BLaER1 treated with 17β-estradiol and CSF1 and Interleukin-3, amounts not matched to agents 10 nM and 100 nM (cell line): Measurements from ENCODE around the gene GUCY1A2.
"Not testable (repeated sequence)": the region's sequence is repeated elsewhere in the genome, so short reads cannot be mapped to it uniquely, and the experiment has no call there.

ENCODE experiments used
- H3K27ac ChIP-seq, 11 experiments: shearing (Covaris generic); formaldehyde crosslinking; 2 replicates each; pipeline ENCODE4 v1.8.1; 2022
- H3K27me3 ChIP-seq, 11 experiments: shearing (Covaris generic); formaldehyde crosslinking; 2 replicates each; pipeline ENCODE4 v1.8.1; 2022
- H3K36me3 ChIP-seq, 11 experiments: shearing (Covaris generic); formaldehyde crosslinking; 2 replicates each; pipeline ENCODE4 v1.8.1; 2022
- H3K4me1 ChIP-seq, 10 experiments: shearing (Covaris generic); formaldehyde crosslinking; 2 replicates each; pipeline ENCODE4 v1.8.1; 2022
- H3K4me2 ChIP-seq, 11 experiments: shearing (Covaris generic); formaldehyde crosslinking; 2 replicates each; pipeline ENCODE4 v1.8.1; 2022
- H3K4me3 ChIP-seq, 10 experiments: shearing (Covaris generic); formaldehyde crosslinking; 2 replicates each; pipeline ENCODE4 v1.8.1; 2022
- H3K9ac ChIP-seq, 11 experiments: shearing (Covaris generic); formaldehyde crosslinking; 2 replicates each; pipeline ENCODE4 v1.8.1; 2022
- H3K9me3 ChIP-seq, 11 experiments: shearing (Covaris generic); formaldehyde crosslinking; replicated peaks in 1 of 11; 2 replicates each; pipeline ENCODE4 v1.8.1; 2022
- H4K20me1 ChIP-seq, 11 experiments: shearing (Covaris generic); formaldehyde crosslinking; 2 replicates each; pipeline ENCODE4 v1.8.1; 2022
- Cebpa-rat ChIP-seq, 11 experiments: shearing (Covaris generic); IDR thresholded peaks; 2 replicates each; pipeline ENCODE4 v1.8.1; 2022

Gene GUCY1A2

DNA sequence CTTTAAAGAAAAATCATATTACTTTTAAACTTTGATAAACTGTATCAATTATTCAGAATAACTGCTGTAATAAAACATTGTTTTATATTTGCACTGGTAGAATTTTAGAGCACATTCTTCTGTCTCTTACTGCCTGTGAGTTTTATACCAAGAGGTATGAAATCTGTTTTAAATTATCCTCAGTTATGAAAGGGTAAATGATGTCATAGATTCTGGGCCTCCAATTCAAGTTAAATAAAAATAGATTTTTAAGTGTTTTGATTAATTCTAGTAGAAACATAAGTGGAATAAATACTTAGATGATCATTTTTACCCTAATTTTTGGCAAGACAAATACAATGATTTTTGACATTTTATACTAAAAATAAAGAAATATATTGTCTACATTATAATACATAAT is 93.0 kb downstream of the GUCY1A2 start:
- H3K9me3 ChIP-seq = no peaks in the 10 kb centered on the region
- no peaks in the 10 kb centered on the region for H3K27me3 ChIP-seq
- H3K9ac ChIP-seq = no peak overlapping the region
- no peaks in the 10 kb centered on the region for H3K36me3 ChIP-seq
- H3K4me1 ChIP-seq = no peaks in the 10 kb centered on the region
- TF ChIP-seq Cebpa-rat (IDR thresholded peaks at IDR 0.05) = no peak
- no peaks in the 10 kb centered on the region for H4K20me1 ChIP-seq
- H3K4me2 ChIP-seq = no peak overlapping the region
- H3K27ac ChIP-seq = no peak overlapping the region
- no peak overlapping the region for H3K4me3 ChIP-seq

- no peaks in the 10 kb centered on the region for H3K27me3 ChIP-seq
- no peaks in the 10 kb centered on the region for H3K36me3 ChIP-seq
- H3K27ac ChIP-seq = no peak overlapping the region
- no peaks in the 10 kb centered on the region for H3K9me3 ChIP-seq
- H4K20me1 ChIP-seq = no peaks in the 10 kb centered on the region
- H3K4me1 ChIP-seq = no peaks in the 10 kb centered on the region
- no peak for TF ChIP-seq Cebpa-rat (IDR thresholded peaks at IDR 0.05)
- no peak overlapping the region for H3K9ac ChIP-seq
- no peak overlapping the region for H3K4me3 ChIP-seq
- no peak overlapping the region for H3K4me2 ChIP-seq
These were observed 97.3 kb downstream of the GUCY1A2 start for GRCh38 chr11:106920899-106921509.

GRCh38 chr11:106917973-106918372 is 100.3 kb downstream of the GUCY1A2 start:
- H3K27ac ChIP-seq = no peak overlapping the region
- H3K27me3 ChIP-seq = no peaks in the 10 kb centered on the region
- H3K36me3 ChIP-seq = no peaks in the 10 kb centered on the region
- TF ChIP-seq Cebpa-rat (IDR thresholded peaks at IDR 0.05) = no peak
- H4K20me1 ChIP-seq = no peaks in the 10 kb centered on the region
- no peaks in the 10 kb centered on the region for H3K4me1 ChIP-seq
- H3K9ac ChIP-seq = no peak overlapping the region
- H3K4me3 ChIP-seq = no peak overlapping the region
- H3K9me3 ChIP-seq = 0 out of 22 replicates have a peak, but pooled peaks cover 0 to 5% (median 0%) of the 10 kb centered on the region in 11 experiments
- H3K4me2 ChIP-seq = no peak overlapping the region

DNA sequence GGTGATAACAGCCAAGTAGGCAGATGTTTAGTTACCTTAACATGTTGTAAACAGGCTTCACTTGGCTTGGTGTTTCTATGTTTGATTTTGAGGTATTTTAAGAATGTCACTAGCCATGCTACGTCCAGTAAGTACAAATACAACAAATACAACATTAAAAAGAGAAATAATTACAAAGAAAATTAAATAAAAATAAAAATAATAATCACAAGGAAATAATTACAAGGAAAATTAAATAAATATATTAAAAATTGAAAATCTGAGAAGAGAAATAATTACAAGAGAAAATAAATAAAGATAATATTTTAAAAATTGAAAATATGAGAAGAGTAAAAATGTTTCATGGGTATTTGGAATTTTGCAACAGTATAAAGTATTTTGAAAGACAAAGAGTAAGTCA is 103.9 kb downstream of the GUCY1A2 start:
- H3K9ac ChIP-seq = no peak overlapping the region
- H3K4me3 ChIP-seq = no peak overlapping the region
- H3K36me3 ChIP-seq = no peaks in the 10 kb centered on the region
- H3K4me2 ChIP-seq = no peak overlapping the region
- no peak overlapping the region for H3K27ac ChIP-seq
- H3K27me3 ChIP-seq = no peaks in the 10 kb centered on the region
- H3K4me1 ChIP-seq = no peaks in the 10 kb centered on the region
- H4K20me1 ChIP-seq = no peaks in the 10 kb centered on the region
- no peak for TF ChIP-seq Cebpa-rat (IDR thresholded peaks at IDR 0.05)
- 0 out of 22 replicates have a peak, but pooled peaks cover 0 to 5% (median 0%) of the 10 kb centered on the region in 11 experiments for H3K9me3 ChIP-seq

DNA sequence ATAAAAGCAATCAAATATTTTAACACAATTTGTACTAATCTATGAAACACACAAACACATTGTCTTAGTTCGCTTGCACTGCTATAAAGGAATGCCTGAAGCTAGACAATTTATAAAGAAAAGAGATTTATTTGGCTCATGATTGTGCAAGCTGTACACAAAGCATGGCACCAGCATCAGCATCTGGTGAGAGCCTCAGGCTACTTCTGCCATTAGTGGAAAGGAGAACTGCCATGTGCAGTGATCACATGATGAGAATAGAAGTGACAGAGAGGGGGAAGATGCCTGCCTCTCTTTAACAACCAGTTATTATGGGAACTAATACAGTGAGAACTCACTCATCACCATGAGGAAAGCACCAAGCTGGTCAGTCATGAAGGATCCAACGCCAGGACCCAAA is 105.1 kb downstream of the GUCY1A2 start:
- Histone ChIP-seq H3K27ac (no peak overlapping the region), H4K20me1 (no peaks in the 10 kb centered on the region), H3K27me3 (no peaks in the 10 kb centered on the region), H3K4me3 (no peak overlapping the region), H3K9ac (no peak overlapping the region), H3K36me3 (no peaks in the 10 kb centered on the region), H3K4me1 (no peaks in the 10 kb centered on the region), H3K4me2 (no peak overlapping the region), H3K9me3 (0 out of 22 replicates have a peak, but pooled peaks cover 0 to 5% (median 0%) of the 10 kb centered on the region in 11 experiments)
- TF ChIP-seq Cebpa-rat (IDR thresholded peaks at IDR 0.05) = no peak

DNA sequence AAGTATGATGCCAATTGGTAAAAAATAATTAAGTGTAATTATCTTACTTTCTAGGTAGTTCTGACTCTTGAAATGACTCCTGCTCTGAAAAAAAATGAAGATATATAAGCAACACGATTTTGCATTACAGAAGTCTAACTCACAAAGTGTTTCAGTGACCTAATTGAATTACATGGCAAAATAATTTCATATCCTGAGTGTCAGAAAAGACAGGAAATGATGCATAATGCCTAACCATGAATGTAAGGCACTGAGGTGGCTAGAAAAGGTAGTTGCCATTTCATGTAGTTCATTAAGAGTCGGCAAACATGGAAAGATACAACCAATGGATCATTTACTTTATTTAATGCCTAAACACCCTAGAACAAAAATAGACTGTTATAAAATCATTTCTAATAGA is 113.5 kb downstream of the GUCY1A2 start:
- H3K27ac ChIP-seq = no peak overlapping the region
- H3K4me2 ChIP-seq = no peak overlapping the region
- peaks cover 0 to 4% (median 0%) of the 10 kb centered on the region in 11 experiments; a peak in 1 of 22 replicates for H3K9me3 ChIP-seq
- no peak for TF ChIP-seq Cebpa-rat (IDR thresholded peaks at IDR 0.05)
- H4K20me1 ChIP-seq = no peaks in the 10 kb centered on the region
- H3K4me1 ChIP-seq = no peaks in the 10 kb centered on the region
- no peak overlapping the region for H3K4me3 ChIP-seq
- H3K36me3 ChIP-seq = no peaks in the 10 kb centered on the region
- H3K9ac ChIP-seq = no peak overlapping the region
- H3K27me3 ChIP-seq = no peaks in the 10 kb centered on the region

DNA sequence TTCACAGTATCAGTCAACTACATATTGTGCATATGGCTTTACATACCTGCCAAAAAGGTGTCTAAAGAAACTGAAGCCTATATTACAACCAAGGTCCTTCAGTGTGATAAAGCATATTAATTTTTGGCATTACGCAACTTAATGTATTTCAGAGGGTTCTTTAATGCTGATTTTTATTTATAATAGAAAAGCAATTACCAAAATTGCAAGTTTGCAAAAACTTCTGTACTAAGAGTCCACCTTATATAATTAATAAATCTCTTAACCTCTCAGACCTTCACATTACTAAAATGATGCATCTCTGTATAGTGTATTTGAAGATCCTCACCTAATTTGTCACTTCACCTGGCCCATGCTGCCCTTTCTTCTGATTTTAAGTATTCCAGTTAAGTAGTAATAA is 128.6 kb downstream of the GUCY1A2 start:
- H3K9me3 ChIP-seq = no peaks in the 10 kb centered on the region
- peak in 1 of 11 experiments; percentile 35; a peak in 1 of 22 replicates for TF ChIP-seq Cebpa-rat (IDR thresholded peaks at IDR 0.05)
- H3K4me1 ChIP-seq = no peaks in the 10 kb centered on the region
- H3K36me3 ChIP-seq = no peaks in the 10 kb centered on the region
- H3K4me2 ChIP-seq = no peak overlapping the region
- no peak overlapping the region for H3K9ac ChIP-seq
- H4K20me1 ChIP-seq = no peaks in the 10 kb centered on the region
- H3K27ac ChIP-seq = no peak overlapping the region
- H3K27me3 ChIP-seq = no peaks in the 10 kb centered on the region
- H3K4me3 ChIP-seq = no peak overlapping the region

GRCh38 chr11:106888386-106888785 is 129.9 kb downstream of the GUCY1A2 start:
- H3K36me3 ChIP-seq = no peaks in the 10 kb centered on the region
- no peak overlapping the region for H3K27ac ChIP-seq
- H3K4me3 ChIP-seq = no peak overlapping the region
- H4K20me1 ChIP-seq = no peaks in the 10 kb centered on the region
- H3K9me3 ChIP-seq = no peaks in the 10 kb centered on the region
- H3K4me2 ChIP-seq = no peak overlapping the region
- TF ChIP-seq Cebpa-rat (IDR thresholded peaks at IDR 0.05) = no peak
- H3K27me3 ChIP-seq = no peaks in the 10 kb centered on the region
- no peak overlapping the region for H3K9ac ChIP-seq
- no peaks in the 10 kb centered on the region for H3K4me1 ChIP-seq

- not testable (repeated sequence) for H3K9ac ChIP-seq, H3K4me2 ChIP-seq, H3K4me1 ChIP-seq, H3K4me3 ChIP-seq, H3K9me3 ChIP-seq, H3K36me3 ChIP-seq, H3K27me3 ChIP-seq, H4K20me1 ChIP-seq, H3K27ac ChIP-seq
These were observed 134.6 kb downstream of the GUCY1A2 start for GRCh38 chr11:106883693-106884092.

DNA sequence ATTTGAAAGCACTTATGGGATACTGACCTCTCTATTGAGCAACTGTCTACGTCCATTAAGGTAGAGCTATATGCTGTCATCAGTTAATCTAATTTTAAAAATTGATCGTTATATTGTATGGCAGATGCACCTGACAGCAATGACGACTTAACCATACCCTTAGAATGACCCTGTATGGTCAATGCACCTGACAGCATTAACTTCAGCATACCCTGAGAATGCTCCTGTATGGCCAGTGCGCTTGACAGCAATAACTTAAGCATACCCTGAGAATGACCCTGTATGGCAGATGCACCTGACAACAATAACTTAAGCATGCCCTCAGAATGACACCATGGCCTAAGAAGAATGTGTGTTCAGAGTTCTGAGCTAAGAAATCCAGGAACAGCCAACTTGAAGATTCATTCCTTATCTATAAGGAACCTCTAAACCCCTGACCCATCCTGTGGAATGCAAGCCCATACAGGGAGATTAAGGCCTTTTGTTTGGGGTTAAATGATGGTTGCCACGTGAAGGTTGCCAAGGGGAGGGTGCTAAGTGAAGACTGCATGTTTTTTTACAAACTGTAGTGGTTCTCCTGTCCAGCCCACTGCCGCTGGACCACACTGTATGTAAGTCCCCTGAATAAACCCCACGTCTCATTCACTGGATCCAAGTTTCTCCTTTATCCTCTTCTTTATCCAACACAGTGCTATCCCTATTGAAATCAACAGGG is 138.3 kb downstream of the GUCY1A2 start:
- no peaks in the 10 kb centered on the region for H3K9me3 ChIP-seq
- H3K4me3 ChIP-seq = no peak overlapping the region
- H3K27ac ChIP-seq = no peak overlapping the region
- H3K36me3 ChIP-seq = no peaks in the 10 kb centered on the region
- no peaks in the 10 kb centered on the region for H4K20me1 ChIP-seq
- no peaks in the 10 kb centered on the region for H3K27me3 ChIP-seq
- H3K4me2 ChIP-seq = no peak overlapping the region
- H3K9ac ChIP-seq = no peak overlapping the region
- no peak for TF ChIP-seq Cebpa-rat (IDR thresholded peaks at IDR 0.05)
- no peaks in the 10 kb centered on the region for H3K4me1 ChIP-seq
